Neural progenitor cell (in vitro differentiated cells): Measurements from ENCODE around the gene BMF.

Experiments
- CTCF ChIP-seq: fragments of 200-600 bp; sonication (generic); IDR thresholded peaks from 2 replicates; pipeline ENCODE4 v1.5.1; 2017; ENCODE audit warnings: antibody characterized with exemption, mild to moderate bottlenecking
- EZH2 ChIP-seq: fragments of 200-600 bp; sonication (generic); IDR thresholded peaks from 2 replicates; pipeline ENCODE4 v1.6.1; 2017; ENCODE audit warnings: antibody characterized with exemption, mild to moderate bottlenecking, moderate library complexity
- EZH2phosphoT487 ChIP-seq: fragments of 200-600 bp; sonication (generic); IDR thresholded peaks from 2 replicates; pipeline ENCODE4 v1.6.1; 2017; ENCODE audit warnings: antibody characterized with exemption

DNA sequence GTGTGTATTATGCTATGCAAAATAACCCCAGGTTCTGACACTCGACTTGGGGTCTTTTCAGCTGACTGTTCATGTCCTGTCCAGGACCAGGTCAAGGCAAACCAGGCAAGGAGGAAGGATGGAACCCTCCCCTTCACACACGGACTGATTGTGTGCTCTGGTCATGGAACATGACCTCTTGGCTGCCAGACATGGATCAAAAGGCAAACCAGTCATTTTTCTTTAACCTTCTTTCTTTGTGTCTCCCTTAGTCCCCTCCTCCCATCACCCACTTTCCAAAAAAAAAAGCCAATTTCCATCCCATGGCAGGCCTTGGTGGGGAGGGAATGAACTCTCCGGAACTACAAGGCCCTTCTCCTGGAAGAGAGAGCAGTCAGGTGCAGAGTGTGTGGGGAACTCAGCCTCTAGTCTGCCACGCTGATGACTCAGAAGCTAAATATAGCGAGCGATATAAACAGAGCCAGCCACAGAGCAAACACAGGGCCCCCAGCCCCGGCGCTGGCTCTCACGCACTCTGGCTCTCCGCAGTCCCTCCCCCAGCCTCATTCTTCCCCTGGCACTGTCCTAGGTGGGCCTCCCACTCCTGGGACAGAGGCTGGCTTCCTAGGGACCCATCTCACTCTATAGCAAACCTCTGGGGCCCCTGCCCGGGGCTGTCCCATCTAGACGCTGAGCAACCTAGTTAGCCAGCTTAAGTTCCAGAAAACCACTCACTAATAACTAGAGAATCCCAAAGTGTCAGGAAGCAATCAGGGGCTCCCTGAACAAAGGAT lies 10.0 kb downstream of the BMF start:
- TF ChIP-seq CTCF = no peak
- no peak for TF ChIP-seq EZH2
- TF ChIP-seq EZH2phosphoT487 = no peak
